Gastroesophageal sphincter (tissue), 4 donors: ENCODE results near the gene ATP9A. TPM values are rescaled to one million over a fixed set of nuclear protein-coding genes. Genes with fewer than 3 reads are reported as not detected.
"Not testable (repeated sequence)": the region's sequence is repeated elsewhere in the genome, so short reads cannot be mapped to it uniquely, and the experiment has no call there.

Experiments used
- ATAC-seq: fragments of 150-250 bp; one replicate; pipeline ENCODE4 v1.9.1; 2016; ENCODE audit warnings: mild to moderate bottlenecking, moderate library complexity
- H3K27ac ChIP-seq, 4 donors: fragments of 200-600 bp; sonication (generic) in 3 of 4; 1 replicate in 3 of 4; 2 replicates in 1 of 4; pipeline ENCODE4 v1.5.1; 2016 to 2019
- H3K27me3 ChIP-seq: fragments of 200-600 bp; sonication (generic); one replicate; pipeline ENCODE4 v1.5.1; 2019
- H3K36me3 ChIP-seq, 2 donors: fragments of 200-600 bp; sonication (generic); one replicate each; pipeline ENCODE4 v1.5.1; 2019; ENCODE audit warnings: control low read depth in 1 of 2
- H3K4me1 ChIP-seq, 3 donors: fragments of 200-600 bp; sonication (generic); 1 replicate in 2 of 3; 2 replicates in 1 of 3; pipeline ENCODE4 v1.5.1; 2016 to 2019; ENCODE audit warnings: control low read depth in 2 of 3
- H3K4me3 ChIP-seq, 2 donors: fragments of 200-600 bp; sonication (generic); one replicate each; pipeline ENCODE4 v1.5.1; 2019; ENCODE audit warnings: mild to moderate bottlenecking in 1 of 2, moderate library complexity in 1 of 2
- H3K9me3 ChIP-seq, 3 donors: fragments of 200-600 bp; sonication (generic); one replicate each; pipeline ENCODE4 v1.5.1; 2017 to 2019; ENCODE audit warnings: control low read depth in 2 of 3
- EP300 ChIP-seq: sonication (generic); formaldehyde crosslinking; IDR thresholded peaks from one replicate; pipeline ENCODE4 v1.6.1; 2017; ENCODE audit warnings: antibody characterized with exemption, mild to moderate bottlenecking
- POLR2A ChIP-seq, 2 donors: fragments of 450-650 bp; IDR thresholded peaks; one replicate each; pipeline ENCODE4 v1.6.1; 2017; ENCODE audit warnings: antibody characterized with exemption in 2 of 2, mild to moderate bottlenecking in 2 of 2, moderate library complexity in 1 of 2
- POLR2AphosphoS5 ChIP-seq: sonication (generic); formaldehyde crosslinking; IDR thresholded peaks from one replicate; pipeline ENCODE4 v1.6.1; 2017; ENCODE audit warnings: antibody characterized with exemption
- WGBS, 2 donors: methylation state at CpG; one replicate each; pipeline ENCODE4 v1.1.5; 2018; ENCODE audit warnings: low coverage in 1 of 2; 5-methylcytosine and 5-hydroxymethylcytosine counted together
- total RNA-seq, 4 donors: library from RNA; depleted of rRNA; stranded (reverse); fragments of >200 nt; gene quantifications; one replicate each; pipeline ENCODE4 v1.1.0, GENCODE V29; 2016
- TF ChIP-seq, protein P1 (sequence below), 4 experiments: fragments of 200-600 bp in 2 of 4; fragments of 450-650 bp in 2 of 4; sonication (generic) in 1 of 4; IDR thresholded peaks; one replicate each; pipeline ENCODE4 v1.5.1; 2017 to 2019; ENCODE audit warnings: antibody characterized with exemption in 4 of 4, mild to moderate bottlenecking in 2 of 4, moderate library complexity in 2 of 4

ATP9A gene
- total RNA-seq, 4 donors from 2014 or later, result 49.3 to 80.2 (median 57.7) TPM

DNA sequence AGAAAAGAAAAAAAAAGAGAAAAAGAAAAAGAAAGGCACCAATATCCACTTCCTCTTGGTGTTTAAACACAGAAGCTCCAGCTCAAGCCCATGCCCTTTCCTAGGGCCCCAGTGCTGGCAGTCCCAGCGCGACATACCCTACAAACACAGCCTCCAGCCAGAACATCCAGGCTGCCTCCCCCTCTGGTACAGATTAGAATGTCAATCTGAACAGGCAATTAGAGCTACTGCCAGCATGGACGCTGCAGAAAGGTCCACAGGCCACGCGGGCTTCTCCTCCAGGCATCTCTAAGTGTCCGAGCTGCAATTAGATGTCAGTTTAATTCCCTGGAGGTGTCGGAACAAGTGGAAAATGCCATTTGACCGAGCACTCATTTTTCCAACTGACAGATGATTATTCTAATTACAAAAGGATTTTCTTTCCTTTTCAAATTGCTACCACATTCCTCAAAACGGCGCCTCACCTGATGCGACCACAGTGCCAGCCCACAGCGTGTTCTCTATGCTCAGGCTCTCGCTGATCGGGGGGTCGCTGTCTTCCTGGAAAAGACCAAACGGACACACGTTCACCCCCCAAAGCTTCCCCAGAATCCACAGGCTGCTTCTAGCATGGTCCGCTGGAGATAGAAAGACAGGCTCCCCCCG lies 79.5 kb downstream of the ATP9A start:
- H3K27me3 ChIP-seq, result no peaks in the 10 kb centered on the region
- no peaks in the 10 kb centered on the region for H3K9me3 ChIP-seq
- ATAC-seq, result no peak
- no peak overlapping the region for H3K27ac ChIP-seq
- no peak overlapping the region for H3K4me3 ChIP-seq
- peaks cover 0 to 68% of the 10 kb centered on the region in 2 donors for H3K36me3 ChIP-seq
- WGBS, 2 donors, result 75 to 82% methylated on average over 10 to 11 of the region's 19 CpGs
- H3K4me1 ChIP-seq, result no peaks in the 10 kb centered on the region
- TF ChIP-seq EP300 (no peak), POLR2AphosphoS5 (no peak), POLR2A (IDR thresholded peaks at IDR 0.05) (no peak)
- TF ChIP-seq, protein P1, sequence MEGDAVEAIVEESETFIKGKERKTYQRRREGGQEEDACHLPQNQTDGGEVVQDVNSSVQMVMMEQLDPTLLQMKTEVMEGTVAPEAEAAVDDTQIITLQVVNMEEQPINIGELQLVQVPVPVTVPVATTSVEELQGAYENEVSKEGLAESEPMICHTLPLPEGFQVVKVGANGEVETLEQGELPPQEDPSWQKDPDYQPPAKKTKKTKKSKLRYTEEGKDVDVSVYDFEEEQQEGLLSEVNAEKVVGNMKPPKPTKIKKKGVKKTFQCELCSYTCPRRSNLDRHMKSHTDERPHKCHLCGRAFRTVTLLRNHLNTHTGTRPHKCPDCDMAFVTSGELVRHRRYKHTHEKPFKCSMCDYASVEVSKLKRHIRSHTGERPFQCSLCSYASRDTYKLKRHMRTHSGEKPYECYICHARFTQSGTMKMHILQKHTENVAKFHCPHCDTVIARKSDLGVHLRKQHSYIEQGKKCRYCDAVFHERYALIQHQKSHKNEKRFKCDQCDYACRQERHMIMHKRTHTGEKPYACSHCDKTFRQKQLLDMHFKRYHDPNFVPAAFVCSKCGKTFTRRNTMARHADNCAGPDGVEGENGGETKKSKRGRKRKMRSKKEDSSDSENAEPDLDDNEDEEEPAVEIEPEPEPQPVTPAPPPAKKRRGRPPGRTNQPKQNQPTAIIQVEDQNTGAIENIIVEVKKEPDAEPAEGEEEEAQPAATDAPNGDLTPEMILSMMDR (IDR thresholded peaks at IDR 0.05), result no peak

DNA sequence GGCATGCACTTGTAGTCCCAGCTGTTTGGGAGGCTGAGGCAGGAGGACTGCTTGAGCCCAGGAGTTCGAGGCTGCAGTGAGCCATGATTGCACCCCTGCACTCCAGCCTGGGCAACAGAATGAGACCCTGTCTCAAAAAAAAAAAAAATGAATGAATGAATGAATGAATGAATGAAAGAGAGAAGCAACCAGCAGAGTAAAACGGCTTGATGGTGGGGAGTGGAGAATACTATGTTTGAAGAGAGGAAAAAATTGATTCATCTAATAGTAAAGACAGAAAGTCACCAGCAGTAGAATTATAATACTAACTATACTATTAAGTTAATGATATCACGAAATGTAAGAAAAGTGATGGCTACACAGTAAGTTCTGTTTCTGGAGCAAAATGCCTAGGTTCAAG lies 80.6 kb downstream of the ATP9A start:
- WGBS, 2 donors, result 95% methylated on average over 2 to 3 of the region's 3 CpGs
- peaks cover 0 to 57% of the 10 kb centered on the region in 2 donors for H3K36me3 ChIP-seq

DNA sequence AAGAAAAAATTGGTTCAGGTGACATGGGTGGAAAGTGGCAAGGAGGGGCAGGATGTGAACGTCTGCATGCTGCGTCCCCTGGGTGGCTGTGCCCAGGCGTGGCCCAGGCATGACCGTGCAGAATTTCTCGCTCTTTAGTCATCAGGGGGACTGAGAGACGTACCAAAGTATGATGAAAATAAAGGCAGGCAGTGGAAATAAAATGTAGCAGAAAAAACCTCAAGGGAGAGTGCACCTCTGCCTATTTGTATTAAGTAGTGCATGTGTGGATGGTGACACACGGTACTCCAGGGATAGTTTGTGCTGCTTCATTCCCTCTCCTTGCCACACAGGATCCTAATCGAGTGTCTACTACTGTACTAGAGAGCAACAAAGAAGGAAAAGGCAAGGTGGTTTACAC lies 81.1 kb downstream of the ATP9A start:
- Histone ChIP-seq H3K27ac (no peak overlapping the region), H3K9me3 (no peaks in the 10 kb centered on the region), H3K4me3 (no peak overlapping the region), H3K36me3 (peaks cover 0 to 52% of the 10 kb centered on the region in 2 donors), H3K27me3 (no peaks in the 10 kb centered on the region), H3K4me1 (no peaks in the 10 kb centered on the region)
- WGBS, 2 donors, result 69 to 78% methylated on average over 2 to 8 of the region's 8 CpGs
- no peak for TF ChIP-seq POLR2A (IDR thresholded peaks at IDR 0.05)
- TF ChIP-seq, protein P1 (IDR thresholded peaks at IDR 0.05), result no peak
- no peak for TF ChIP-seq POLR2AphosphoS5
- no peak for TF ChIP-seq EP300
- ATAC-seq, result no peak

More for the DNA sequence above, 80.6 kb downstream of the ATP9A start:
- TF ChIP-seq POLR2A (IDR thresholded peaks at IDR 0.05) (no peak), POLR2AphosphoS5 (no peak), EP300 (no peak)
- TF ChIP-seq, protein P1 (IDR thresholded peaks at IDR 0.05), result no peak
- no peak overlapping the region for H3K4me3 ChIP-seq
- ATAC-seq, result no peak
- H3K4me1 ChIP-seq, result no peaks in the 10 kb centered on the region
- no peaks in the 10 kb centered on the region for H3K9me3 ChIP-seq
- no peak overlapping the region for H3K27ac ChIP-seq
- no peaks in the 10 kb centered on the region for H3K27me3 ChIP-seq

DNA sequence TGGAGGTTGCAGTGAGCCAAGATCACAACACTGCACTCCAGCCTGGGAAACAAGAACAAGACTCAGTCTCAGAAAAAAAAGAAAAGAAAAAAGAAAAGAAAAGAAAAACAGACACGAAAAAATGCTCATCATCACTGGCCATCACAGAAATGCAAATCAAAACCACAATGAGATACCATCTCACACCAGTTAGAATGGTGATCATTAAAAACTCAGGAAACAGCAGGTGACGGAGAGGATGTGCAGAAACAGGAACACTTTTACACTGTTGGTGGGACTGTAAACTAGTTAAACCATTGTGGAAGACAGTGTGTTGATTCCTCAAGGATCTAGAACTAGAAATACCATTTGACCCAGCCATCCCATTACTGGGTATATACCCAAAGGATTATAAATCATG lies 82.7 kb downstream of the ATP9A start:
- peaks cover 0 to 44% of the 10 kb centered on the region in 2 donors for H3K36me3 ChIP-seq
- not testable (repeated sequence) for H3K4me3 ChIP-seq, ATAC-seq, H3K27me3 ChIP-seq, H3K9me3 ChIP-seq, H3K4me1 ChIP-seq, H3K27ac ChIP-seq
- WGBS, 2 donors, result 76 to 86% methylated on average over 1 to 2 of the region's 2 CpGs

DNA sequence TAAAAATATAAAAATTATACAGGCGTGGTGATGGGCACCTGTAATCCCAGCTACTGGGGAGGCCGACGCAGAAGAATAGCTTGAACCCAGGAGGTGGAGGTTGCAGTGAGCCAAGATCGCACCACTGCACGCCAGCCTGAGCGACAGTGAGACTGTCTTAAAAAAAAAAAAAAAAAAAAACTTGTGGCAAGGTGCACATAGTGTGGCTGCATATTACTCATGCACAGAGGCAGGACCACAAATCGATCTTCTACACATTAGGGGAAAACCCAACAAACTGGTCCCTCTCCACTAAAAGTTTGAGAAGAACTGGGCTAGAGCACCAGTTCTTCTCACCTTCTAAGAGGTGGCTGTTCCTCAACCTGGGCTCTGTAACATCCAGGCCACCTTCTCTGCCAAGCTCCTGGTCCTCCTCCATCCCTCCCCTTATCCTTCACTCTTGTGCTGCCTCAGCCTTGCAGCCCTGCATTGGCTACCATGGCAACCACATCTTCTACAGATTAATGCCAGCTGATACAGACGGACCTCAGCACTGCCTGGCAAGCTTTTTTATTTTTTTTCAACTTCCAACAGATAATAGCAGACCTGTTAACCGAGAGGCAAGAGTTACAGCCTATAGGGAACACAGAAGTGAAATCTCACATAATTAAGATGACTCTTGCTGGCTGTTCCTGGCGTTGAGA lies 88.0 kb downstream of the ATP9A start:
- no peaks in the 10 kb centered on the region for H3K9me3 ChIP-seq
- H3K27ac ChIP-seq, result no peak overlapping the region
- ATAC-seq, result no peak
- peaks cover 0 to 30% of the 10 kb centered on the region in 2 donors for H3K36me3 ChIP-seq
- no peak overlapping the region for H3K4me3 ChIP-seq
- TF ChIP-seq EP300 (no peak), POLR2A (IDR thresholded peaks at IDR 0.05) (no peak), POLR2AphosphoS5 (no peak)
- TF ChIP-seq, protein P1 (IDR thresholded peaks at IDR 0.05), result no peak
- H3K4me1 ChIP-seq, result no peaks in the 10 kb centered on the region
- H3K27me3 ChIP-seq, result no peaks in the 10 kb centered on the region
- 83 to 89% methylated on average over 4 to 7 of the region's 10 CpGs for WGBS, 2 donors
